ENCODE results near the gene LRFN5. TPM values are rescaled to one million over a fixed set of nuclear protein-coding genes. Genes with fewer than 3 reads are reported as not detected.
"Not testable (repeated sequence)": the region's sequence is repeated elsewhere in the genome, so short reads cannot be mapped to it uniquely, and the experiment has no call there.

The LRFN5 gene
- polyA plus RNA-seq (2012; ENCODE audit: missing spikeins): not detected

GRCh38 chr14:41606532-41607303, at the start of gene LRFN5:
LRFN5 (plus strand) TSS chr14:41606876.
- DNase-seq (ENCODE audit: insufficient read length): no peak
- TF ChIP-seq POLR2A (IDR thresholded peaks at IDR 0.05; ENCODE audit: low read depth, low read length) (no peak), POLR2AphosphoS5 (IDR thresholded peaks at IDR 0.05; ENCODE audit: low read depth, low read length) (no peak), TAF1 (IDR thresholded peaks at IDR 0.05; ENCODE audit: borderline replicate concordance, low read depth, low read length) (no peak)
- FAIRE-seq: no peak

GRCh38 chr14:41558490-41558889, 48.2 kb upstream of the LRFN5 start:
- FAIRE-seq (no peak), DNase-seq (ENCODE audit: insufficient read length) (no peak)
- TF ChIP-seq POLR2A (IDR thresholded peaks at IDR 0.05; ENCODE audit: low read depth, low read length): no peak
- TF ChIP-seq POLR2AphosphoS5 (IDR thresholded peaks at IDR 0.05; ENCODE audit: low read depth, low read length): no peak
- no peak for TF ChIP-seq TAF1 (IDR thresholded peaks at IDR 0.05; ENCODE audit: borderline replicate concordance, low read depth, low read length)

- FAIRE-seq; DNase-seq (ENCODE audit: insufficient read length): not testable (repeated sequence)
These were observed 39.8 kb upstream of the LRFN5 start for GRCh38 chr14:41566864-41567263.

- FAIRE-seq (no peak), DNase-seq (ENCODE audit: insufficient read length) (no peak)
- TF ChIP-seq POLR2A (IDR thresholded peaks at IDR 0.05; ENCODE audit: low read depth, low read length): no peak
- no peak for TF ChIP-seq TAF1 (IDR thresholded peaks at IDR 0.05; ENCODE audit: borderline replicate concordance, low read depth, low read length)
- no peak for TF ChIP-seq POLR2AphosphoS5 (IDR thresholded peaks at IDR 0.05; ENCODE audit: low read depth, low read length)
These were observed 37.7 kb upstream of the LRFN5 start for GRCh38 chr14:41568979-41569378.

GRCh38 chr14:41570415-41571155, 36.1 kb upstream of the LRFN5 start:
- no peak for DNase-seq (ENCODE audit: insufficient read length)
- TF ChIP-seq TAF1 (IDR thresholded peaks at IDR 0.05; ENCODE audit: borderline replicate concordance, low read depth, low read length) (no peak), POLR2AphosphoS5 (IDR thresholded peaks at IDR 0.05; ENCODE audit: low read depth, low read length) (no peak), POLR2A (IDR thresholded peaks at IDR 0.05; ENCODE audit: low read depth, low read length) (no peak)
- FAIRE-seq: no peak

- TF ChIP-seq POLR2AphosphoS5 (IDR thresholded peaks at IDR 0.05; ENCODE audit: low read depth, low read length): no peak
- TF ChIP-seq TAF1 (IDR thresholded peaks at IDR 0.05; ENCODE audit: borderline replicate concordance, low read depth, low read length): no peak
- TF ChIP-seq POLR2A (IDR thresholded peaks at IDR 0.05; ENCODE audit: low read depth, low read length): no peak
- no peak for FAIRE-seq
- DNase-seq (ENCODE audit: insufficient read length): no peak
These were observed 20.4 kb upstream of the LRFN5 start for GRCh38 chr14:41586237-41586636.

GRCh38 chr14:41597647-41598046, 9.0 kb upstream of the LRFN5 start:
- no peak for FAIRE-seq
- no peak for DNase-seq (ENCODE audit: insufficient read length)
- TF ChIP-seq POLR2A (IDR thresholded peaks at IDR 0.05; ENCODE audit: low read depth, low read length) (no peak), TAF1 (IDR thresholded peaks at IDR 0.05; ENCODE audit: borderline replicate concordance, low read depth, low read length) (no peak)

GRCh38 chr14:41599805-41600385, 6.8 kb upstream of the LRFN5 start:
- not testable (repeated sequence) for DNase-seq (ENCODE audit: insufficient read length); FAIRE-seq

- FAIRE-seq (no peak), DNase-seq (ENCODE audit: insufficient read length) (no peak)
- TF ChIP-seq TAF1 (IDR thresholded peaks at IDR 0.05; ENCODE audit: borderline replicate concordance, low read depth, low read length): no peak
- TF ChIP-seq POLR2AphosphoS5 (IDR thresholded peaks at IDR 0.05; ENCODE audit: low read depth, low read length): no peak
- no peak for TF ChIP-seq POLR2A (IDR thresholded peaks at IDR 0.05; ENCODE audit: low read depth, low read length)
These were observed 1.8 kb upstream of the LRFN5 start for GRCh38 chr14:41604721-41605531.

- FAIRE-seq (no peak), DNase-seq (ENCODE audit: insufficient read length) (no peak)
- TF ChIP-seq POLR2A (IDR thresholded peaks at IDR 0.05; ENCODE audit: low read depth, low read length) (no peak), TAF1 (IDR thresholded peaks at IDR 0.05; ENCODE audit: borderline replicate concordance, low read depth, low read length) (no peak), POLR2AphosphoS5 (IDR thresholded peaks at IDR 0.05; ENCODE audit: low read depth, low read length) (no peak)
These were observed 960 bp upstream of the LRFN5 start for GRCh38 chr14:41605550-41606281.

- no peak for DNase-seq (ENCODE audit: insufficient read length)
- FAIRE-seq: no peak
- TF ChIP-seq TAF1 (IDR thresholded peaks at IDR 0.05; ENCODE audit: borderline replicate concordance, low read depth, low read length): no peak
- no peak for TF ChIP-seq POLR2AphosphoS5 (IDR thresholded peaks at IDR 0.05; ENCODE audit: low read depth, low read length)
- TF ChIP-seq POLR2A (IDR thresholded peaks at IDR 0.05; ENCODE audit: low read depth, low read length): no peak
These were observed 469 bp upstream of the LRFN5 start for GRCh38 chr14:41606282-41606531.
